Body of pancreas (tissue), 4 donors: ENCODE results near the gene VOPP1. TPM values are rescaled to one million over a fixed set of nuclear protein-coding genes. Genes with fewer than 3 reads are reported as not detected.

Experiments used
- ATAC-seq: fragments of 150-250 bp; one replicate; pipeline ENCODE4 v1.9.1; 2016
- DNase-seq, 4 donors: peaks; one replicate each; pipeline ENCODE4 v3.0.0-alpha.2; 2019
- H3K27ac ChIP-seq, 4 donors: fragments of 200-600 bp; sonication (generic); 1 replicate in 3 of 4; 2 replicates in 1 of 4; pipeline versions ENCODE4 v1.5.1 to v1.6.1; 2016 to 2019; ENCODE audit warnings: mild to moderate bottlenecking in 1 of 4, mixed read lengths in 1 of 4, moderate library complexity in 1 of 4
- H3K27me3 ChIP-seq, 2 donors: fragments of 200-600 bp; sonication (generic); one replicate each; pipeline ENCODE4 v1.6.0; 2016; ENCODE audit warnings: mild to moderate bottlenecking in 1 of 2
- H3K36me3 ChIP-seq, 2 donors: fragments of 200-600 bp; sonication (generic); replicated peaks in 1 of 2; 2 replicates each; pipeline ENCODE4 v1.5.1; 2016; ENCODE audit warnings: low read depth in 2 of 2; ENCODE audit not compliant: insufficient read depth in 1 of 2
- H3K4me1 ChIP-seq: fragments of 200-600 bp; sonication (generic); one replicate; pipeline ENCODE4 v1.6.0; 2016
- H3K4me3 ChIP-seq, 2 donors: fragments of 200-600 bp; sonication (generic); 1 replicate in 1 of 2; 2 replicates in 1 of 2; pipeline ENCODE4 v1.5.1; 2016 to 2019
- H3K9me3 ChIP-seq, 3 donors: fragments of 200-600 bp; sonication (generic); 1 replicate in 2 of 3; 2 replicates in 1 of 3; pipeline ENCODE4 v1.5.1; 2016
- POLR2A ChIP-seq, 3 donors: fragments of 450-650 bp; IDR thresholded peaks; one replicate each; pipeline ENCODE4 v1.6.1; 2016; ENCODE audit warnings: antibody characterized with exemption in 3 of 3, mild to moderate bottlenecking in 2 of 3
- WGBS, 2 donors: methylation state at CpG; one replicate each; pipeline ENCODE4 v1.1.5; 2017; 5-methylcytosine and 5-hydroxymethylcytosine counted together
- intact Hi-C: fragments of 100-400 bp; cut with DNase I; formaldehyde crosslinking; loops from one replicate; pipeline ENCODE4 v1.15.1; 2023
- total RNA-seq, 2 donors: library from RNA; depleted of rRNA; stranded (reverse); fragments of >200 nt; gene quantifications; one replicate each; pipeline ENCODE4 v1.1.0, GENCODE V29; 2016
- TF ChIP-seq, protein P1 (sequence below), 7 experiments: fragments of 450-650 bp in 4 of 7; fragments of 200-600 bp in 3 of 7; sonication (generic) in 3 of 7; IDR thresholded peaks; one replicate each; pipeline ENCODE4 v1.5.1; 2016 to 2019; ENCODE audit warnings: antibody characterized with exemption in 7 of 7

VOPP1 gene
- total RNA-seq, 2 donors from 2014 or later = 25.1 to 30.6 TPM

DNA sequence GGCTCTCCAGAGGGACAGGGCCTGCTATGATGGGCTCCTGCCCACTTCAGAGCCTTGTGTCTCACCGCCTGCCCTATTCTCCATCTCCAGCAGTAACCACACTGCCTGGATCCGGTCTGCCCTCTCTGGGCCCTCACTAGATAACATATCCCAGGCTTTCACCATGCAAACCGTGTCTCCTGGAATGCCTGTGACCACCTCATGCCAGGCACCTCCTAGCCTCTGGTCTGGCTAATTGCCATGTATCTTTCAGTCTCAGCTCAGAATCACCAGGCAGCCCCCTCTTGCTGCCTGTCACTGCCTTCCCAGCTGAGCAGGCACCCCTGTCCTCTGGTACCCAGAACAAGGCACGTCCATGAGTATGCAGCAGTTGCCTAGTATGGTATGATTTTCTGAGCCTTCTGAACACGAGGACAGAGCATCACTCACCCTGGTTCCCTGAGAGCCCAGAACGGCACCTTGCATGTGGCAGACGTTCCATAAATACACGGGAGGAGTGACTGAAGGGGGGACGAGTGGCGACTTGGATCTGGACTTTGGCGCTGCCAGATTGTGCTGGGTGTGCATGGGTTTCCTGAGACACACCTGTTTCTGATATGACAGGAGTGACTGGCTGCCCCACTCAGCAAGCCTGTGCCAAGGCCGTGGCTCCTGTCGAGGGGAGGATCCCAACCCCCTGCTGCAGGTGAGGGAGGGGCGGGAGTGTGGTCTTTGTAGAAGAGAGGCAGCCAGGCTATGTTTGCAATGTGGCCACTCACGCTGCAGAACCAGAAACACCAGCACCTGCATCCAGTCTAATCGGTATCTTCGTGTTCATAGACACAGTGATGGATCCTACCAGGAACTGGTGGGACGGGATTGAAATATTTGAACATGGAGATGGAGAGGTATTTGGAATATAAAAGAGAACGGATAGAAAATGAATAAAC is 95.2 kb downstream of the VOPP1 start:
- WGBS, 2 donors = 89 to 91% methylated on average over 19 of the region's 19 CpGs
- Histone ChIP-seq H3K9me3 (no peaks in the 10 kb centered on the region), H3K4me1 (no peaks in the 10 kb centered on the region), H3K4me3 (no peak overlapping the region), H3K27ac (no peak overlapping the region), H3K36me3 (no peaks in the 10 kb centered on the region), H3K27me3 (no peaks in the 10 kb centered on the region)
- ATAC-seq = no peak
- intact Hi-C loops = no loop called here
- no peak for DNase-seq
- TF ChIP-seq POLR2A (IDR thresholded peaks at IDR 0.05) = no peak
- TF ChIP-seq, protein P1, sequence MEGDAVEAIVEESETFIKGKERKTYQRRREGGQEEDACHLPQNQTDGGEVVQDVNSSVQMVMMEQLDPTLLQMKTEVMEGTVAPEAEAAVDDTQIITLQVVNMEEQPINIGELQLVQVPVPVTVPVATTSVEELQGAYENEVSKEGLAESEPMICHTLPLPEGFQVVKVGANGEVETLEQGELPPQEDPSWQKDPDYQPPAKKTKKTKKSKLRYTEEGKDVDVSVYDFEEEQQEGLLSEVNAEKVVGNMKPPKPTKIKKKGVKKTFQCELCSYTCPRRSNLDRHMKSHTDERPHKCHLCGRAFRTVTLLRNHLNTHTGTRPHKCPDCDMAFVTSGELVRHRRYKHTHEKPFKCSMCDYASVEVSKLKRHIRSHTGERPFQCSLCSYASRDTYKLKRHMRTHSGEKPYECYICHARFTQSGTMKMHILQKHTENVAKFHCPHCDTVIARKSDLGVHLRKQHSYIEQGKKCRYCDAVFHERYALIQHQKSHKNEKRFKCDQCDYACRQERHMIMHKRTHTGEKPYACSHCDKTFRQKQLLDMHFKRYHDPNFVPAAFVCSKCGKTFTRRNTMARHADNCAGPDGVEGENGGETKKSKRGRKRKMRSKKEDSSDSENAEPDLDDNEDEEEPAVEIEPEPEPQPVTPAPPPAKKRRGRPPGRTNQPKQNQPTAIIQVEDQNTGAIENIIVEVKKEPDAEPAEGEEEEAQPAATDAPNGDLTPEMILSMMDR (IDR thresholded peaks at IDR 0.05) = no peak

DNA sequence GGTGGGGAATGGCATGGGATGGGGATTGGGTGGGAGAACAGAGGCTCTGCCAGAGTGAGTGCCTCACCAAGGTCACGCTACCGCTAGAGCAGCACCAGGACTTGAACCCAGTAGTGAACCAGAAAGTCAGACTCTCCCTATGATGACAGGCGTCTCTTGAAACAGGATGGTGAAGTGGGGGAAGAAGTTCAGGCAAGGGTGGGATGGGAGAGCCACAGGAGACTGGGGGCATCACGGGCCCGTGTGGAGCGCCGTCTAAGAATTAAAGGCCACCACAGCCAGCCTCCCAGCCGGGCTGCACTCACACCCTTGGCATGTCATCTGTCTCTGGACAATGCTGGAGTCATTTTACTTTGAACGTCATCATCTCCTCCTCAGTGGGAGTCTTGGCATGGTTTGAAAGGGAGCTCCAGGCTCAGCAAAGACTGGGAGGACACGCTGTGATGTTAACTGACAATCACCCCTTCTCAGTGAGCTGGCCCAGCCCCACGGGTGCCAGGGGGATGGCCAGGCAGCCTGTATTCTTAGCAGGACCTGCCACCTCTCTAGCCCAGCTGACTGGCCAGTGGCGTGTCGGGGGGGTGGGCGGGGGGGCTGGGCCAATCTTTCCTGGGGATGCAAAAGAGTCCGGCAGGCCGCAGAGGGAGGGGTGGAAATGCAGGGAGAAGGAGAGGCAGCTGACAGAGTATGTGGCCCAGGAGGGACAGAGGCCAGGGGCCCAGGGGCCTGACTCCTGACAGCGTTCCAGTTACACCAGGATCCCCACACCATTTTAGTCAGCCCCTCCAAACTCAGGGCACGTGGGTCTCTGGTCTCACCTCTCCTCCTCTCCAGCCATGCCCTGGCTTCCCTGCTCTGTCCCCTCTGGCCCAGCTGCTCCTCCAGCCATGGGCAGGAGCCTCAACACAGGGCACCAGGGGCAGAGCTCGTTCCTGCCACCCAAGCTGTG is 96.2 kb downstream of the VOPP1 start:
- 87% methylated on average over 16 to 17 of the region's 19 CpGs for WGBS, 2 donors
- Histone ChIP-seq H3K27me3 (no peaks in the 10 kb centered on the region), H3K4me3 (no peak overlapping the region), H3K27ac (no peak overlapping the region), H3K4me1 (no peaks in the 10 kb centered on the region), H3K9me3 (no peaks in the 10 kb centered on the region), H3K36me3 (no peaks in the 10 kb centered on the region)
- DNase-seq = no peak
- no peak for TF ChIP-seq POLR2A (IDR thresholded peaks at IDR 0.05)
- TF ChIP-seq, protein P1 (IDR thresholded peaks at IDR 0.05) = no peak
- intact Hi-C loops = no loop called here
- no peak for ATAC-seq

DNA sequence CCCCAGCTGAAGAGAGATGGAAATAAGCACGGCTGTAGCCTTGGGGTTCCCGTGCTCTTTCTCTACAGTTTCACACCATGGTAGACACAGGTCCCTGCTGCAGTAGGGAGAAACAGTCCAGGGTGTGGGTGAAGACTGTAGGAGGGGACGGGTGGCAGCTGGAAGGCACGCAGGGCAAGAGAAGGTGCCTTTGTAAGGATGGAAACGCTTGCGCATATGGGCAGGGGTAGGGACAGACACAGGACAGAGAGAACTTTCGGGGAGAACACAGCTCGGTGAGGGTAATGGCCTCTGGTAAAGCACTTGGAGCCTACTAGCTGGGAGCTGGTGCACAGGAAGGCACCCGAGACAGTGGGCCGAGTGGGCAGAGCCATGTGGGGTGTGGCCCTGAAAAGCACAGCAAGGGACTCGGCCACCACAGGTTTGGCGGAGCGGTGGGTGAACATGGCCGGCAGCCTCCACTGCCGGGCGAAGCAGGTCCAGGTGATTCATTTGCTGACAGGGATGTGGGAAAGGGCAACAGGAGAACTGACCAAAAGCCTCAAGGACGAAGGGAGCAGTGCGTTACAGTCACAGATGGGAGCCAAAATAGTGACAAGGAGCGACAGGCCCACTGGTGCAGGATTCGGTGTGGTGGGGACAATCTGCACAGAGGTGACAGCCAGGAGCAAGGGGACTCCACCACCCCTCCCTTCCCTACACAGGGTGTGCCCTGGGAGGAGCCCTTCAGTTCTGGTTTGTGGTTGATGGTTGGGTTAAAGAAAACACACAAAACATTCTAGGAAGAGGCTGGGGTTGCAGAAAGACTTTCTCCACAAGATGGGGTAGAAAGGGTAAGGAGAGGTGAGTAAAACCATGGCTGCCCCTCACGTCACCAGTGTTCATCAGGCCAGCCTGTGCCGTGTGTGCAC is 97.1 kb downstream of the VOPP1 start:
- H3K4me3 ChIP-seq = no peak overlapping the region
- DNase-seq (no peak), ATAC-seq (no peak)
- no peaks in the 10 kb centered on the region for H3K27me3 ChIP-seq
- WGBS, 2 donors = 87 to 90% methylated on average over 22 of the region's 22 CpGs
- H3K36me3 ChIP-seq = no peaks in the 10 kb centered on the region
- no peak overlapping the region for H3K27ac ChIP-seq
- TF ChIP-seq, protein P1 (IDR thresholded peaks at IDR 0.05) = no peak
- TF ChIP-seq POLR2A (IDR thresholded peaks at IDR 0.05) = no peak
- intact Hi-C loops = no loop called here
- H3K4me1 ChIP-seq = no peaks in the 10 kb centered on the region
- H3K9me3 ChIP-seq = no peaks in the 10 kb centered on the region

DNA sequence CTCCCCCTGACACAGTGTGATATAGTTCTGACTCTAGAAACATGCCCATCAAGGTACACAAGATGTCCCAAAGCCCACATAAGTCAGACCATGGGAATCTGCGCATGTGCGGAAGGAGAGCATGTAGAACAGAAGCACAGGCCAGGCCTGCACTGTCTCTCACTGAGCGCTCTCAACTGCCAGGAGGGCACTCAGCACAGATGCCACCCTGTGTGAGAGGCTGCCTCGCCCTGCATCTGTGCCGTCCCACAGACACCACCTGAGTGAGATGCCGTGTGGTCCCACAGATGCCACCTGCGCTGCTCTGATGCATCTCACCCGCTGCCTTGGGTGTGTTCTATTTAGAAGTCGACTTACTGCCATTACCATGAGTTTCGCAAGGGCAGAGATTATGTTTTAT is 98.4 kb downstream of the VOPP1 start:
- no peaks in the 10 kb centered on the region for H3K27me3 ChIP-seq
- no peaks in the 10 kb centered on the region for H3K4me1 ChIP-seq
- H3K9me3 ChIP-seq = no peaks in the 10 kb centered on the region
- H3K27ac ChIP-seq = no peak overlapping the region
- intact Hi-C loops = no loop called here
- 95 to 97% methylated on average over 6 to 10 of the region's 10 CpGs for WGBS, 2 donors
- DNase-seq = no peak
- no peak for ATAC-seq
- H3K36me3 ChIP-seq = no peaks in the 10 kb centered on the region
- no peak overlapping the region for H3K4me3 ChIP-seq
- TF ChIP-seq POLR2A (IDR thresholded peaks at IDR 0.05) = no peak
- TF ChIP-seq, protein P1 (IDR thresholded peaks at IDR 0.05) = no peak
